Neural cell (in vitro differentiated cells): ENCODE measurements around the gene TMEM208.

Source experiments
- CTCF ChIP-seq: fragments of 450-650 bp; IDR thresholded peaks from 2 replicates; pipeline ENCODE4 v1.5.1; 2014; ENCODE audit warnings: antibody characterized with exemption, mild to moderate bottlenecking, moderate library complexity; ENCODE audit not compliant: poor library complexity, severe bottlenecking
- EP300 ChIP-seq: fragments of 450-650 bp; conservative IDR thresholded peaks from 2 replicates; pipeline ENCODE4 v1.6.1; 2014; ENCODE audit warnings: antibody characterized with exemption, mild to moderate bottlenecking, moderate library complexity; ENCODE audit not compliant: poor library complexity, severe bottlenecking
- EZH2 ChIP-seq: fragments of 200-600, 300-800 bp; shearing (Covaris generic), sonication (generic); IDR thresholded peaks from 2 replicates; pipeline ENCODE4 v1.6.1; 2014; ENCODE audit warnings: antibody characterized with exemption, low read length, borderline replicate concordance, mild to moderate bottlenecking; ENCODE audit not compliant: insufficient read depth, poor library complexity, severe bottlenecking
- MXI1 ChIP-seq: fragments of 450-650 bp; conservative IDR thresholded peaks from 2 replicates; pipeline ENCODE4 v1.6.1; 2014; ENCODE audit warnings: antibody characterized with exemption, mild to moderate bottlenecking; ENCODE audit not compliant: poor library complexity, severe bottlenecking
- POLR2AphosphoS5 ChIP-seq: IDR thresholded peaks from 2 replicates; pipeline ENCODE4 v1.6.1; 2012
- RAD21 ChIP-seq: fragments of 450-650 bp; conservative IDR thresholded peaks from 2 replicates; pipeline ENCODE4 v1.6.1; 2014; ENCODE audit warnings: antibody characterized with exemption, mild to moderate bottlenecking, moderate library complexity
- REST ChIP-seq: IDR thresholded peaks from 2 replicates; pipeline ENCODE4 v1.6.1; 2012; ENCODE audit warnings: borderline replicate concordance
- SMC3 ChIP-seq: fragments of 450-650 bp; conservative IDR thresholded peaks from 2 replicates; pipeline ENCODE4 v1.6.1; 2014; ENCODE audit warnings: antibody characterized with exemption, mild to moderate bottlenecking, moderate library complexity; ENCODE audit not compliant: poor library complexity

- TF ChIP-seq MXI1 (no peak), CTCF (no peak), EP300 (no peak), POLR2AphosphoS5 (no peak), RAD21 (no peak), REST (no peak), EZH2 (no peak), SMC3 (no peak)
These were observed 32.8 kb downstream of the TMEM208 start for GRCh38 chr16:67259705-67260104.
